ENCODE measurements around the gene HHAT. TPM values are rescaled to one million over a fixed set of nuclear protein-coding genes. Genes with fewer than 3 reads are reported as not detected.

HHAT gene
- total RNA-seq, 4 donors from 2014 or later: 0.83 to 1.6 (median 1.2) TPM

DNA sequence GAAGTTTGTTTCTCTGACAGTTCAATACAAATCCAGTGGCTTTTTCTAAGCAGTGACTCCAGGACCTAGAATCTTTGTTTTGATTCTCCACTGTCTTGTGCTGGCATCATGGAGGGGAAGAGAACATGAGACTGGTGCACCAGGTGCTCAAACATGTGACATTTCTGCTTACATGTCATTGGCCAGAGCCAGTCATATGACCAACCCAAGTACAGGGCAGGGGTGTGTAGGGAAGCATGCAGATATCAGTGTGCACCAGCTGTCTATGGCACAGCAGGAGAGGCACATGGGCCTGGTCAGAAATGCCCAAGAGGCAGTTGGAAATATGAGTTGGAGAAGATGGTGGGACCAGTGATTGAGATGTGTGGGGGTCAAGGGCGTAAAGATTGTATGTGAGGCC lies 297.0 kb downstream of the HHAT start:
- no peaks in the 10 kb centered on the region for H3K9me3 ChIP-seq
- no peaks in the 10 kb centered on the region for H3K27me3 ChIP-seq
- intact Hi-C loops (cut with DNase I): no loop called here
- TF ChIP-seq POLR2AphosphoS5 (IDR thresholded peaks at IDR 0.05): no peak
- no peak for TF ChIP-seq POLR2A (IDR thresholded peaks at IDR 0.05; ENCODE audit: low read depth)
- no peak for TF ChIP-seq EP300 (IDR thresholded peaks at IDR 0.05)
- no peaks in the 10 kb centered on the region for H3K36me3 ChIP-seq
- 96% methylated on average over 1 of the region's 1 CpG for WGBS
- H3K4me1 ChIP-seq: peaks cover 0 to 5% (median 0%) of the 10 kb centered on the region in 4 donors
- H3K4me3 ChIP-seq: no peak overlapping the region
- no peak overlapping the region for H3K27ac ChIP-seq (replicated peaks in 1 of 4)
- no peak for DNase-seq (ENCODE audit: extremely low spot score)

- Histone ChIP-seq H3K4me3 (no peak overlapping the region), H3K4me1 (peaks cover 0 to 5% (median 0%) of the 10 kb centered on the region in 4 donors), H3K9me3 (no peaks in the 10 kb centered on the region), H3K27ac (replicated peaks in 1 of 4) (no peak overlapping the region), H3K27me3 (no peaks in the 10 kb centered on the region), H3K36me3 (no peaks in the 10 kb centered on the region)
- intact Hi-C loops (cut with DNase I): no loop called here
- no peak for TF ChIP-seq POLR2AphosphoS5 (IDR thresholded peaks at IDR 0.05)
- TF ChIP-seq, protein P1, sequence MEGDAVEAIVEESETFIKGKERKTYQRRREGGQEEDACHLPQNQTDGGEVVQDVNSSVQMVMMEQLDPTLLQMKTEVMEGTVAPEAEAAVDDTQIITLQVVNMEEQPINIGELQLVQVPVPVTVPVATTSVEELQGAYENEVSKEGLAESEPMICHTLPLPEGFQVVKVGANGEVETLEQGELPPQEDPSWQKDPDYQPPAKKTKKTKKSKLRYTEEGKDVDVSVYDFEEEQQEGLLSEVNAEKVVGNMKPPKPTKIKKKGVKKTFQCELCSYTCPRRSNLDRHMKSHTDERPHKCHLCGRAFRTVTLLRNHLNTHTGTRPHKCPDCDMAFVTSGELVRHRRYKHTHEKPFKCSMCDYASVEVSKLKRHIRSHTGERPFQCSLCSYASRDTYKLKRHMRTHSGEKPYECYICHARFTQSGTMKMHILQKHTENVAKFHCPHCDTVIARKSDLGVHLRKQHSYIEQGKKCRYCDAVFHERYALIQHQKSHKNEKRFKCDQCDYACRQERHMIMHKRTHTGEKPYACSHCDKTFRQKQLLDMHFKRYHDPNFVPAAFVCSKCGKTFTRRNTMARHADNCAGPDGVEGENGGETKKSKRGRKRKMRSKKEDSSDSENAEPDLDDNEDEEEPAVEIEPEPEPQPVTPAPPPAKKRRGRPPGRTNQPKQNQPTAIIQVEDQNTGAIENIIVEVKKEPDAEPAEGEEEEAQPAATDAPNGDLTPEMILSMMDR (IDR thresholded peaks at IDR 0.05): no peak
- no peak for TF ChIP-seq POLR2A (IDR thresholded peaks at IDR 0.05; ENCODE audit: low read depth)
- no peak for TF ChIP-seq EP300 (IDR thresholded peaks at IDR 0.05)
- WGBS: 91% methylated on average over 2 of the region's 2 CpGs
- no peak for DNase-seq (ENCODE audit: extremely low spot score)
Measured at GRCh38 chr1:210626341-210626740, 297.6 kb downstream of the HHAT start.

- Histone ChIP-seq H3K36me3 (no peaks in the 10 kb centered on the region), H3K27me3 (no peaks in the 10 kb centered on the region), H3K4me1 (peaks cover 0 to 5% (median 0%) of the 10 kb centered on the region in 4 donors), H3K27ac (replicated peaks in 1 of 4) (no peak overlapping the region), H3K4me3 (no peak overlapping the region), H3K9me3 (no peaks in the 10 kb centered on the region)
- no peak for DNase-seq (ENCODE audit: extremely low spot score)
- intact Hi-C loops (cut with DNase I): no loop called here
- TF ChIP-seq POLR2AphosphoS5 (IDR thresholded peaks at IDR 0.05) (no peak), EP300 (IDR thresholded peaks at IDR 0.05) (no peak), POLR2A (IDR thresholded peaks at IDR 0.05; ENCODE audit: low read depth) (no peak)
- TF ChIP-seq, protein P1 (IDR thresholded peaks at IDR 0.05): no peak
Measured at GRCh38 chr1:210627755-210628154, 299.1 kb downstream of the HHAT start.

DNA sequence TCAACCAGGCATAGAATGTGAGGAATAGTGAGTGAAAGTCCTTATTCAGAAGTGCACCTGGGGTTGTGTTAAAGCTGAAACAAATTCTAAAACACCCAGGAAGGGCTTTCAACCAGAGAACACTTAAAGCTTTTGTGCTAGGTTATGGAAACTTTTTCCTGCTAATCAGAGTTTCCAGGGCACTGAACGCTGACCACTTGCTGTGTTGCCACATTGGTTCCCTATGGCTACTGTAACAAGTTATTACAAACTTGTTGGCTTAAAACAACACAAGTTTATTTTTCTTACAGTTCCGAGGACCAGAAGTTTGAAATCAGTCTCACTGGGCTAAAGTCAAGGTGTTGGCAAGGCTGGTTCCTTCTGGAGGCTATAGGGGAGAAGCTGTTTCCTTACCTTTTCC lies 300.6 kb downstream of the HHAT start:
- H3K27me3 ChIP-seq: no peaks in the 10 kb centered on the region
- H3K9me3 ChIP-seq: no peaks in the 10 kb centered on the region
- intact Hi-C loops (cut with DNase I): no loop called here
- H3K27ac ChIP-seq (replicated peaks in 1 of 4): no peak overlapping the region
- peaks cover 0 to 5% (median 0%) of the 10 kb centered on the region in 4 donors for H3K4me1 ChIP-seq
- TF ChIP-seq EP300 (IDR thresholded peaks at IDR 0.05) (no peak), POLR2A (IDR thresholded peaks at IDR 0.05; ENCODE audit: low read depth) (no peak), POLR2AphosphoS5 (IDR thresholded peaks at IDR 0.05) (no peak)
- TF ChIP-seq, protein P1 (IDR thresholded peaks at IDR 0.05): no peak
- WGBS: 86% methylated on average over 2 of the region's 2 CpGs
- no peak for DNase-seq (ENCODE audit: extremely low spot score)
- no peaks in the 10 kb centered on the region for H3K36me3 ChIP-seq
- H3K4me3 ChIP-seq: no peak overlapping the region

- 94% methylated on average over 3 of the region's 3 CpGs for WGBS
- intact Hi-C loops (cut with DNase I): no loop called here
- H3K27ac ChIP-seq (replicated peaks in 1 of 4): no peak overlapping the region
Measured at GRCh38 chr1:210631399-210631798, 302.7 kb downstream of the HHAT start.

More at GRCh38 chr1:210631399-210631798, 302.7 kb downstream of the HHAT start:
- Histone ChIP-seq H3K27me3 (no peaks in the 10 kb centered on the region), H3K9me3 (no peaks in the 10 kb centered on the region), H3K4me3 (no peak overlapping the region), H3K4me1 (peaks cover 0 to 5% (median 0%) of the 10 kb centered on the region in 4 donors), H3K36me3 (no peaks in the 10 kb centered on the region)
- no peak for TF ChIP-seq EP300 (IDR thresholded peaks at IDR 0.05)
- TF ChIP-seq, protein P1 (IDR thresholded peaks at IDR 0.05): no peak
- TF ChIP-seq POLR2AphosphoS5 (IDR thresholded peaks at IDR 0.05): no peak
- no peak for TF ChIP-seq POLR2A (IDR thresholded peaks at IDR 0.05; ENCODE audit: low read depth)
- DNase-seq (ENCODE audit: extremely low spot score): no peak

Measured in esophagus muscularis mucosa (tissue), 4 donors.